Spinal cord (tissue), 10 donors: Measurements from ENCODE around the gene SNX10. TPM values are rescaled to one million over a fixed set of nuclear protein-coding genes. Genes with fewer than 3 reads are reported as not detected.
A peak's percentile ranks its signal among the peaks of the same experiment; 100 is the strongest.

Experiments
- DNase-seq, 6 donors: peaks; one replicate each; pipeline versions ENCODE4 v3.0.0 to v3.0.0-alpha.2; 2013 to 2015; ENCODE audit warnings: low spot score in 6 of 6, low read depth in 4 of 6
- H3K27ac ChIP-seq: one replicate; pipeline ENCODE4 v1.5.1; 2013; ENCODE audit warnings: low read depth, low read length, control low read depth
- H3K27me3 ChIP-seq: one replicate; pipeline ENCODE4 v1.6.1; 2013; ENCODE audit warnings: low read length; ENCODE audit not compliant: control insufficient read depth, insufficient read depth
- H3K36me3 ChIP-seq: one replicate; pipeline ENCODE4 v1.6.1; 2013; ENCODE audit warnings: low read length; ENCODE audit not compliant: control insufficient read depth, insufficient read depth
- H3K4me1 ChIP-seq: one replicate; pipeline ENCODE4 v1.6.1; 2013; ENCODE audit warnings: low read length; ENCODE audit not compliant: control insufficient read depth, insufficient read depth
- H3K4me3 ChIP-seq: one replicate; pipeline ENCODE4 v1.5.1; 2013; ENCODE audit warnings: low read depth, low read length, control low read depth
- H3K9me3 ChIP-seq: one replicate; pipeline ENCODE4 v1.6.1; 2013; ENCODE audit warnings: low read length; ENCODE audit not compliant: control insufficient read depth, insufficient read depth
- WGBS: methylation state at CpG from one replicate; pipeline ENCODE4 v1.1.5; 2013; ENCODE audit warnings: missing lambda C conversion rate; ENCODE audit not compliant: insufficient coverage; 5-methylcytosine and 5-hydroxymethylcytosine counted together
- polyA plus RNA-seq, 2 donors: library from polyadenylated mRNA; unstranded; fragments of 120-200 nt; gene quantifications; one replicate each; pipeline ENCODE4 v1.2.1, GENCODE V29; 2013; ENCODE audit not compliant: insufficient read length in 2 of 2
- total RNA-seq, 2 donors: library from RNA; depleted of rRNA in 1 of 2; stranded (reverse); fragments of 120-200 nt in 1 of 2; fragments of >200 nt in 1 of 2; gene quantifications; one replicate each; pipeline versions ENCODE4 v1.2.3 to v1.2.4, GENCODE V29; 2013 to 2014
- donor health status: healthy.

SNX10 gene
- total and polyA plus RNA-seq, 4 donors = 16.9 to 92.3 (median 56.7) TPM

DNA sequence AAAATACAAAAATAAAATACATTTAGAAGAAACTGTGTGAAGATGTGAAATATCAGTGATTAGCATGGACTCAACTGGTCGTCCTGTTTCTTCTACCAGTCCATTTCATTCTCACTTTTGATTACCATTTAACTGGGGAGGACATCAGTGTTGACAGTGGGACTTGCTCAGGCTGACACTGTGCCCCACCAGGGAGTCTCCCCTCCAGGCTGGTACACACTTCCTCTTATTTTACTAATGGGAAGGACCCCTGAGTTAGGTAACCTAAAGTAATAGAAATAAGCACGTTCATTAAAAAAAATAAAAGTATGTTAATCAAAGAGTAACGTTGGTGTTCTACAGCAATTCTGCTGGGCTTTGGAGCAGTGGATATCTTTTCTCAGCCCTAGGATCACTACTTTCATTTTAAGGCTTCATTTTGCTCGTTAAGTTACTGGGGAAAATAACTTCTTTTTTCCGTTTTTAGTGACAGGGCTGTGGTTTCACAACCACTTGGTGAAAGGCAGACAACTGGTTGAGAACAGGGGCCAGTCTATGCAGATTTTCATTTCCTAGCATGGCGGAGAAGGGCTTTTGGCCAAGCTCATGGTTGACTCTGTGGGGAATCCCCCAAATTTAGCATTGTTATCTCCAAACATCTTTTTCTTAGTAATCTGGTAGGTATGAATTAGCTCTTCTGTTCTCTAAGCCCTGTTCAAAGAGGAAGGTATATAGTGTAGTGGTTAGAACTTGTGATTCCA, 2.1 kb downstream of the SNX10 start:
- 85% methylated on average over 2 of the region's 6 CpGs for WGBS

DNA sequence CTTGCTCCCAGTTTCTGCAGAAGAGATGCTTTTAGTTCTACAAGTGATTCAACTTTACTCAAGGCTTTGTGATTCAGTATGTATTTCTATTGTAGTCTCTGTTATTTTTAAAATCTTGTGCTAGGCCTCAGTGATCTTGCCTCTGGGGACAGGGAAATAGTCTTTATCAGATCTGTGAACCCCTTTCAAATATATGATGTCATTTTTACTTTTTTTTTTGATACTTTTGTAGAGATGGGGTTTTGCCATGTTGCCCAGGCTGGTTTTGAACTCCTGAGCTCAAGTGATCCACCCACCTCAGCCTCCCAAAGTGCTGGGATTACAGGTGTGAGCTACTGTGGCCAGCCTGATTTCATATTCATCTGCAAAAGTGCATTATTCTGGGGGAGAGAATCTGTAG, 3.4 kb downstream of the SNX10 start:
- no peaks in the 10 kb centered on the region for H3K36me3 ChIP-seq
- no peak overlapping the region for H3K27ac ChIP-seq
- H3K4me3 ChIP-seq = no peak overlapping the region
- DNase-seq = no peak
- H3K4me1 ChIP-seq = peaks cover 14% of the 10 kb centered on the region
- no peaks in the 10 kb centered on the region for H3K9me3 ChIP-seq
- peaks cover 2% of the 10 kb centered on the region for H3K27me3 ChIP-seq

More for the DNA sequence above, 2.1 kb downstream of the SNX10 start:
- no peaks in the 10 kb centered on the region for H3K9me3 ChIP-seq
- no peak for DNase-seq
- H3K27ac ChIP-seq = no peak overlapping the region
- H3K4me1 ChIP-seq = peaks cover 14% of the 10 kb centered on the region
- peaks cover 2% of the 10 kb centered on the region for H3K27me3 ChIP-seq
- no peak overlapping the region for H3K4me3 ChIP-seq
- no peaks in the 10 kb centered on the region for H3K36me3 ChIP-seq

DNA sequence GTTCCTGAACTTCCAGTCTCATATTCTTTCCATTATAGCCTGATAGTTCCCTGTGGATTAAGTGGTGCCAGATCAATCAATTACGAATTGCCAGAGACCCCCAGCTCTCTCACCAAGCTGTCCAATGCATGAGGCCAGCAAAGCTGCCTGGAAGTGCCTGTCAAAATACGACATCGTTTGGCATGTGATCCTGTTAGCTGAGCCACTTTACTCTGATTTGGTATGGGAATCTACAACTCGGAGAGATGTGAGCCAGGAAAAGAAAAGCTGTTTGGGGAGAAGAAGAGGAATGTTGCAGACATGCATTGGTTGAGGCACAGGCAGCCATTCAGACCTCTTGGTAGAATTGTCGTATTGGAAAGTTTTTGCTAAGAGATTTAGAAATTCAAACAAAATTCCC, 3.9 kb downstream of the SNX10 start:
- DNase-seq = peak in 2 of 6 donors; percentile 14 to 60
- Histone ChIP-seq H3K27ac (no peak overlapping the region), H3K36me3 (no peaks in the 10 kb centered on the region), H3K4me3 (no peak overlapping the region), H3K9me3 (no peaks in the 10 kb centered on the region), H3K27me3 (peaks cover 2% of the 10 kb centered on the region), H3K4me1 (peaks cover 14% of the 10 kb centered on the region)
- 86% methylated on average over 4 of the region's 5 CpGs for WGBS

DNA sequence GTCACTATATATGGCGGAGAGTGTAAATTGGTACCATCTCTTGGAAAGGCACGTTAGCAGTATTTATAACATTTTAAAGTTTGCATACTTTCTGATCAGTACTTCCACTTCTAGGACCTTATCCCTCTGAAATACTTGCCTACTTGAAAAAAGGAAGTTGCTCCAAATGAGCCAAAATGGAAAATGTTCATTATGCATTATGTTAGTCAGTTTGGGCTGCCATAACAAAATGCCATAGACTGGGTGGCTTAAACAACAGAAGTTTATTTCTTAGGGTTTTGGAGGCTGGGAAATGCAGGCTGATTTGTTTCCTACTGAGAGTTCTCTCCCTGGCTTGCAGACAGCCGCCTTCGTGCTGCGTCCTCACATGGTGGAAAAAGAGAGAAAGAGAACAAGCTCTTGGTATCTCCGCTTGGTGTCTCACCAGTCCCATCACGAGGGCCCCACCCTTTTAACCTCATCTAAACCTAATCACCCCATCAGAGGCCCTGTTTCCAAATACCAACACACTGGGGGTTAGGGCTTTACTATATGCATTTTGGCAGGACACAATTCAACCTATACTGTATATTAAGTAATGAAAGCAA, 6.9 kb downstream of the SNX10 start:
- Histone ChIP-seq H3K36me3 (no peaks in the 10 kb centered on the region), H3K4me1 (no peaks in the 10 kb centered on the region), H3K27me3 (no peaks in the 10 kb centered on the region), H3K27ac (no peak overlapping the region), H3K9me3 (no peaks in the 10 kb centered on the region), H3K4me3 (no peak overlapping the region)
- peak in 1 of 6 donors; percentile 23 for DNase-seq
- no CpG with 5 or more reads among the region's 7 CpGs for WGBS

DNA sequence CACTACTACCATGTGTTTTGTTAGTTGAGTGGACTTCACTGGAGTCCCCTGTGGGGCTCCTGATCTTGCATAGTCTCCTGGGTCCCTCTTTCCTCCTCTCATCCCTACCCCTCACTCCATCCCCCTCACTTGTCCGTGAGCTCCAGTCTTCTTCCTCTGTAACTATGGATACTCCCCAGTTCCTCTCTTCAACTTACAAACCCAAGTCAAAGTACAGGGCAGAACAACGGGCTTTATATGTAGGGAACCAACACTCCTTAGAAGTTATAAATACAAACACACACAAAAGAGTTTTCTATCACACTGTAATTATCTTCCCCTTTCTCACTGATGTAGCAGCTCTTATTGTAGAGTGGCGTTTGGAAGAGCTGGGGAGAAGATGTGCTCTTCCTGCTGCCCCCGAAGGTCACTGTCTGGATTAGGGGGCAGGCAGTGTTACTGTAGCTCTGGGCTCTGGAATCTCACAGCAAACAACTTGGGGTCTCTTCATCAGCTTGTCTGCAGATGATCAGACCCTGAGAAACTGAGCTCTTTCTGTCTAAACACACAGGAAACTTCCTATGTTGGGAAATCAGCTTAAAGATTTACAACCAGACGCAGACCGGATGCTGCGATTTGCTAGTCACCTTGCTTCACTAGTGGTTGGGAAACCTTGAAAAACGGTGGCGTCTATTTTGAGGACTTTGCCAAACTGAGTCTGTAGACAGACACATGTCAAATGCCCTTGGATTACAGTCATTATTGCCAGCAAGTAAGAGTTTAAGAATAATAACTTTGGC, 13.6 kb downstream of the SNX10 start:
- no peak for DNase-seq
- Histone ChIP-seq H3K27me3 (no peaks in the 10 kb centered on the region), H3K4me3 (no peak overlapping the region), H3K27ac (no peak overlapping the region), H3K9me3 (no peaks in the 10 kb centered on the region), H3K36me3 (no peaks in the 10 kb centered on the region), H3K4me1 (no peaks in the 10 kb centered on the region)
- 76% methylated on average over 7 of the region's 9 CpGs for WGBS

DNA sequence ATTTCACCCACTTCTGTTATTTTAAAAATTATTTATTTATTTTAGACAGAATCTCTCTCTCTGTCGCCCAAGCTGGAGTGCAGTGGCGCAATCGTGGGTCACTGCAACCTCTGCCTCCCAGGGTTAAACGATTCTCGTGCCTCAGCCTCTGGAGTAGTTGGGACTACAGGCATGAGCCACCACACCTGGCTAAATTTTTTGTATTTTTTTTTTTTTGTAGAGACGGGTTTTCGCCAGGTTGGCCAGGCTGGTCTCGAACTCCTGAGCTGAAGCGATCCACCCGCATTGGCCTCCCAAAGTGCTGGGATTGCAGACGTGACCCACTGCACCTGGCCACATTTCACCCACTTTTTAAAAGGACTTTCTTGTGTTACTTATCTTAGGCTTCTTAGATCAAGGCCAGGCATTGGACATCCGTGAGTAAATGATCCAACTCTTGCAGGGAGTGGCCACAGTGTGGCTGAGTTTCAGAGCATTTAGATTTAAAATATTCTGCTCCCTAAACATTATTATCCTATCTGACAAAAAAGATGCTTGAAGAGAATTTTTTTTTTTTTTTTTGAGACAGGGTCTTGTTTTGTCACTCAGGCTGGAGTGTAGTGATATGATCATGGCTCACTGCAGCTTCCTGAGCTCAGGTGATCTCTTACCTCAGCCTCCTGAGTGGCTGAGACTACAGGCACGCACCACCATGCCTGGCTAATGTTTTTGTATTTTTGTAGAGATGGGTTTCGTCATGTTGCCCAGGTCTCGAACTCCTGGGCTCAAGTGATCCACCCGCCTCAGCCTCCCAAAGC, 14.4 kb downstream of the SNX10 start:
- Histone ChIP-seq H3K36me3 (no peaks in the 10 kb centered on the region), H3K4me1 (no peaks in the 10 kb centered on the region), H3K27ac (no peak overlapping the region), H3K9me3 (no peaks in the 10 kb centered on the region), H3K27me3 (no peaks in the 10 kb centered on the region), H3K4me3 (no peak overlapping the region)
- no peak for DNase-seq
- WGBS = 95% methylated on average over 11 of the region's 16 CpGs

DNA sequence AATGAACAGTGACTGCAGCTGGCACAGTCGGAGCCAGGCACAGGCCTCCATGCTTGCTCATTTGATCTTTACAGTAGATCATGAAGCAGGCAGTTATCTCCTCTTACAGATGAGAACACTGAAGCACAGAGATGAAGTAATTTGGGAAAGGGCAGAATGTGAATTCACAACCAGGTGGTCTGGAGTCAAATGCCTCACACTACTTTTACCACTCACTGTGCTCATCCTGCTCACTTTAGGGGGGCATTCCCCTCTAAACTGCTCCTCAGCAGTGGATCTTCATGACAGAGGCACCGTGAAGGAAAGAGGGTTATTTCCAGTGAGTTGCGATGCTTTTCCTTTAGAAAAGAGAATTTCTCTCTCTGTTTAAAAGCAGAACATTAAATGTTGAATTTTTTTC, 15.1 kb downstream of the SNX10 start:
- H3K9me3 ChIP-seq = no peaks in the 10 kb centered on the region
- H3K27ac ChIP-seq = no peak overlapping the region
- H3K27me3 ChIP-seq = no peaks in the 10 kb centered on the region
- H3K36me3 ChIP-seq = no peaks in the 10 kb centered on the region
- peak in 1 of 6 donors; percentile 57 for DNase-seq
- no CpG with 5 or more reads among the region's 3 CpGs for WGBS
- H3K4me3 ChIP-seq = no peak overlapping the region
- H3K4me1 ChIP-seq = no peaks in the 10 kb centered on the region

DNA sequence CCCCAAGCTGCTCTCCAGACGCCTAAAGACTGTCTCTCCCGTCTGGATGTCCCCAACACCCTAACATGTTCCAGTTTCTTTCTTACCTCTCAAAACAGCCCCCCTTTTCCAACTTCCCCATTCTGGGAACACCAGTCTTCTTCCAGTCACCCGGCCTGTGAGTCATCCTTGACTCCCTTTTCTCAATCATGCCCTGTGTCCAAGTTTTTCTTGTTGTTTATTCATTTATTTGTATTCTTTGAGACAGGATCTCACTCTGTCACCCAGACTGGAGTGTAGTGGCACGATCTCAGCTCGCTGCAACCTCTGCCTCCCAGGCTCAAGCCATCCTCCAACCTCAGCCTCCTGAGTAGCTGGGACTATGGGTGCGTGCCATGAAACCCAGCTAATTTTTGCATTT, 15.6 kb downstream of the SNX10 start:
- 54% methylated on average over 2 of the region's 6 CpGs for WGBS
- Histone ChIP-seq H3K27ac (no peak overlapping the region), H3K4me1 (no peaks in the 10 kb centered on the region), H3K9me3 (no peaks in the 10 kb centered on the region), H3K4me3 (no peak overlapping the region), H3K36me3 (no peaks in the 10 kb centered on the region), H3K27me3 (no peaks in the 10 kb centered on the region)
- DNase-seq = no peak

DNA sequence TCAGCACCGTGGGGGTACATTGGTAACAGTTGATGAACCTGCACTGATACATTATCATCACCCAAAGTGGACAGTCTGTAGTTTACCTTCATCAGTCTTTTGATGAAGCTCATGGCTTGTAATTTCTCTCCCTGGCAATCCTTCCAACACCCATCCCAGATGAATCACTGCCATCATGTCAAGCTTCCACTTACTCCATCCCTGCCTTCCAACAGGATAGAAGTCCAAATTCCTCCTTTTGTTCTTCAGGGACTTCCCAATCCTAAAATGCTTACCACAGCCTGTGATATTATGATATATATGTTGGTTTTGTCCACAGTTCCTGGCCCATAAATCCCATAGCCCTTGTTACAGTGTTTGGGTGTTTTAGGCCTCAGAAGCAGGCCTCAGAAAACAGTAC, 16.1 kb downstream of the SNX10 start:
- H3K9me3 ChIP-seq = no peaks in the 10 kb centered on the region
- no peaks in the 10 kb centered on the region for H3K27me3 ChIP-seq
- no peak for DNase-seq
- no peak overlapping the region for H3K27ac ChIP-seq
- no peak overlapping the region for H3K4me3 ChIP-seq
- H3K4me1 ChIP-seq = no peaks in the 10 kb centered on the region
- H3K36me3 ChIP-seq = no peaks in the 10 kb centered on the region
- no CpG with 5 or more reads among the region's 1 CpG for WGBS
